ENCODE results near the gene TRAPPC1. TPM values are rescaled to one million over a fixed set of nuclear protein-coding genes. Genes with fewer than 3 reads are reported as not detected.

TRAPPC1 gene
- total RNA-seq, 1 experiment from 2014 or later = 75.5 TPM

- no peak for DNase-seq
- H3K4me1 Mint-ChIP-seq (ENCODE audit: low read depth, unreplicated experiment) = no peaks in the 10 kb centered on the region
- Histone ChIP-seq H3K4me3 (ENCODE audit: low read depth, low read length) (no peak overlapping the region), H3K36me3 (ENCODE audit: control insufficient read depth, insufficient read depth, low read length) (no peaks in the 10 kb centered on the region), H3K4me1 (no peaks in the 10 kb centered on the region), H3K9me3 (no peaks in the 10 kb centered on the region), H3K27me3 (replicated peaks; ENCODE audit: control insufficient read depth, insufficient read depth, low read length) (no peaks in the 10 kb centered on the region)
- H3K4me3 Mint-ChIP-seq (ENCODE audit: unreplicated experiment) = no peak overlapping the region
- peaks cover 13% of the 10 kb centered on the region for H3K36me3 Mint-ChIP-seq (ENCODE audit: insufficient read depth, unreplicated experiment)
- ChIA-PET POLR2A (no interaction called here), CTCF (no interaction called here)
- TF ChIP-seq, protein P1, sequence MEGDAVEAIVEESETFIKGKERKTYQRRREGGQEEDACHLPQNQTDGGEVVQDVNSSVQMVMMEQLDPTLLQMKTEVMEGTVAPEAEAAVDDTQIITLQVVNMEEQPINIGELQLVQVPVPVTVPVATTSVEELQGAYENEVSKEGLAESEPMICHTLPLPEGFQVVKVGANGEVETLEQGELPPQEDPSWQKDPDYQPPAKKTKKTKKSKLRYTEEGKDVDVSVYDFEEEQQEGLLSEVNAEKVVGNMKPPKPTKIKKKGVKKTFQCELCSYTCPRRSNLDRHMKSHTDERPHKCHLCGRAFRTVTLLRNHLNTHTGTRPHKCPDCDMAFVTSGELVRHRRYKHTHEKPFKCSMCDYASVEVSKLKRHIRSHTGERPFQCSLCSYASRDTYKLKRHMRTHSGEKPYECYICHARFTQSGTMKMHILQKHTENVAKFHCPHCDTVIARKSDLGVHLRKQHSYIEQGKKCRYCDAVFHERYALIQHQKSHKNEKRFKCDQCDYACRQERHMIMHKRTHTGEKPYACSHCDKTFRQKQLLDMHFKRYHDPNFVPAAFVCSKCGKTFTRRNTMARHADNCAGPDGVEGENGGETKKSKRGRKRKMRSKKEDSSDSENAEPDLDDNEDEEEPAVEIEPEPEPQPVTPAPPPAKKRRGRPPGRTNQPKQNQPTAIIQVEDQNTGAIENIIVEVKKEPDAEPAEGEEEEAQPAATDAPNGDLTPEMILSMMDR (IDR thresholded peaks at IDR 0.05; ENCODE audit: insufficient read depth in 1 of 2, low read depth in 1 of 2, low read length in 1 of 2, severe bottlenecking in 1 of 2, unreplicated experiment in 1 of 2) = no peak
- no TSS peak for BruUV-seq (replicated peaks)
- no peaks in the 10 kb centered on the region for H3K27me3 Mint-ChIP-seq (ENCODE audit: insufficient read depth, unreplicated experiment)
- no peaks in the 10 kb centered on the region for H3K9me3 Mint-ChIP-seq (ENCODE audit: unreplicated experiment)
- H3K27ac Mint-ChIP-seq (ENCODE audit: unreplicated experiment) = no peak overlapping the region
- intact Hi-C loops (cut with micrococcal nuclease; ENCODE audit: unreplicated experiment) = no loop called here
These were observed 19.5 kb upstream of the TRAPPC1 start for GRCh38 chr17:7951143-7951792.

GRCh38 chr17:7950578-7950977, 18.8 kb upstream of the TRAPPC1 start:
- H3K27me3 Mint-ChIP-seq (ENCODE audit: insufficient read depth, unreplicated experiment) = no peaks in the 10 kb centered on the region
- intact Hi-C loops (cut with micrococcal nuclease; ENCODE audit: unreplicated experiment) = no loop called here
- no peak overlapping the region for H3K4me3 Mint-ChIP-seq (ENCODE audit: unreplicated experiment)
- Histone ChIP-seq H3K4me3 (ENCODE audit: low read depth, low read length) (no peak overlapping the region), H3K36me3 (ENCODE audit: control insufficient read depth, insufficient read depth, low read length) (no peaks in the 10 kb centered on the region), H3K9me3 (no peaks in the 10 kb centered on the region), H3K4me1 (no peaks in the 10 kb centered on the region), H3K27me3 (replicated peaks; ENCODE audit: control insufficient read depth, insufficient read depth, low read length) (no peaks in the 10 kb centered on the region)
- no peaks in the 10 kb centered on the region for H3K4me1 Mint-ChIP-seq (ENCODE audit: low read depth, unreplicated experiment)
- BruUV-seq (replicated peaks) = no TSS peak
- ChIA-PET POLR2A (no interaction called here), CTCF (no interaction called here)
- H3K36me3 Mint-ChIP-seq (ENCODE audit: insufficient read depth, unreplicated experiment) = peaks cover 20% of the 10 kb centered on the region
- TF ChIP-seq, protein P1 (IDR thresholded peaks at IDR 0.05; ENCODE audit: insufficient read depth in 1 of 2, low read depth in 1 of 2, low read length in 1 of 2, severe bottlenecking in 1 of 2, unreplicated experiment in 1 of 2) = no peak
- H3K9me3 Mint-ChIP-seq (ENCODE audit: unreplicated experiment) = no peaks in the 10 kb centered on the region
- no peak for DNase-seq
- H3K27ac Mint-ChIP-seq (ENCODE audit: unreplicated experiment) = no peak overlapping the region

DNA sequence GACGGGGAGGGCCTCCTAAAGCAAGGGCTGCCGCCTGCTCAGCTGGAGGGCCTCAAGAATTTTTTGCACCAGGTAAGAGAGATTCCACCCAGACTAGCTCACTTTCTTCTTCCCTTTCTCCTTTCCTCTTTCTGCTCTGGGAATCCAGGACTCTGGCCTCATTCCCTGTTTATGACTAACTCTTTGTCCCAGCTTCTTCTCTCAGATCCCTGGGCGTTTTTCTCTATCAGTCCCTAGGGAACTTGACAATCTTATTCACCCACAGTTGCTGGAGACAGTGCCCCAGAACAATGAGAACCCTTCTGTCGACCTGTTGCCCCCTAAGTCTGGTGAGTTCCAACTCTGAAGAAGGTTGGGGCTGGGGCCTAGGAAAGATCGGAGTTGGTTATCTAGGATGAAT, 15.9 kb upstream of the TRAPPC1 start:
- Histone ChIP-seq H3K27me3 (replicated peaks; ENCODE audit: control insufficient read depth, insufficient read depth, low read length) (no peaks in the 10 kb centered on the region), H3K4me1 (no peaks in the 10 kb centered on the region), H3K9me3 (no peaks in the 10 kb centered on the region), H3K4me3 (ENCODE audit: low read depth, low read length) (no peak overlapping the region), H3K36me3 (ENCODE audit: control insufficient read depth, insufficient read depth, low read length) (no peaks in the 10 kb centered on the region)
- H3K9me3 Mint-ChIP-seq (ENCODE audit: unreplicated experiment) = no peaks in the 10 kb centered on the region
- ChIA-PET CTCF (no interaction called here), POLR2A (no interaction called here)
- no peaks in the 10 kb centered on the region for H3K4me1 Mint-ChIP-seq (ENCODE audit: low read depth, unreplicated experiment)
- H3K4me3 Mint-ChIP-seq (ENCODE audit: unreplicated experiment) = no peak overlapping the region
- peaks cover 38% of the 10 kb centered on the region for H3K36me3 Mint-ChIP-seq (ENCODE audit: insufficient read depth, unreplicated experiment)
- H3K27me3 Mint-ChIP-seq (ENCODE audit: insufficient read depth, unreplicated experiment) = no peaks in the 10 kb centered on the region
- intact Hi-C loops (cut with micrococcal nuclease; ENCODE audit: unreplicated experiment) = no loop called here
- no peak for DNase-seq
- TF ChIP-seq, protein P1 (IDR thresholded peaks at IDR 0.05; ENCODE audit: insufficient read depth in 1 of 2, low read depth in 1 of 2, low read length in 1 of 2, severe bottlenecking in 1 of 2, unreplicated experiment in 1 of 2) = no peak
- no TSS peak for BruUV-seq (replicated peaks)
- H3K27ac Mint-ChIP-seq (ENCODE audit: unreplicated experiment) = no peak overlapping the region

All from Caco-2 (cell line).